BJ (cell line): Measurements from ENCODE around the gene SEC14L2. TPM values are rescaled to one million over a fixed set of nuclear protein-coding genes. Genes with fewer than 3 reads are reported as not detected.

Source experiments
- CTCF ChIA-PET: fragments of 350-600 bp; formaldehyde crosslinking; extraction: SDS; loops from one replicate; lab custom pipeline; 2021; ENCODE audit warnings: antibody characterized with exemption, inconsistent platforms; lab: Yijun Ruan, JAX
- POLR2A ChIA-PET: fragments of 300-600 bp; sonication (Branson Sonifier 250); formaldehyde crosslinking; extraction: SDS; loops from one replicate; lab custom pipeline; 2021; ENCODE audit warnings: antibody characterized with exemption; lab: Charles Lee
- DNase-seq: peaks from one replicate; pipeline ENCODE4 v3.0.0-alpha.2; 2011; ENCODE audit warnings: low read depth
- H3K27me3 ChIP-seq: 2 replicates; pipeline ENCODE4 v1.6.0; 2011; ENCODE audit warnings: low read length; ENCODE audit not compliant: control insufficient read depth, insufficient read depth
- H3K36me3 ChIP-seq: 2 replicates; pipeline ENCODE4 v1.5.1; 2011; ENCODE audit warnings: low read length; ENCODE audit not compliant: control insufficient read depth, insufficient read depth
- H3K4me3 ChIP-seq: 2 replicates; pipeline ENCODE4 v1.5.1; 2011; ENCODE audit warnings: low read depth, mild to moderate bottlenecking, control low read depth, low read length
- CTCF ChIP-seq: IDR thresholded peaks from 2 replicates; pipeline ENCODE4 v1.5.1; 2011; ENCODE audit warnings: low read depth, mild to moderate bottlenecking, control low read depth, inconsistent platforms, low read length, moderate library complexity; ENCODE audit not compliant: insufficient read depth
- polyA plus RNA-seq: library from polyadenylated mRNA; depleted of rRNA; stranded (reverse); fragments of >200 nt; gene quantifications from 2 replicates; pipeline ENCODE4 v1.2.3, GENCODE V29; 2011

SEC14L2 gene
- polyA plus RNA-seq, 1 experiment: 20.1 TPM

GRCh38 chr22:30351226-30351625 lies 45.6 kb upstream of the SEC14L2 start:
- TF ChIP-seq CTCF: no peak
- POLR2A ChIA-PET: no interaction called here
- H3K4me3 ChIP-seq: no peak overlapping the region
- no peaks in the 10 kb centered on the region for H3K27me3 ChIP-seq
- CTCF ChIA-PET: interaction anchor here (1.2 kb wide), 1 partner anchor 88 kb away, joined by 4 read pairs; no protein-coding TSS in a partner anchor
- peak; percentile 62 for DNase-seq
- peaks cover 15% of the 10 kb centered on the region for H3K36me3 ChIP-seq

- Histone ChIP-seq H3K4me3 (no peak overlapping the region), H3K27me3 (no peaks in the 10 kb centered on the region), H3K36me3 (peaks cover 14% of the 10 kb centered on the region)
- ChIA-PET POLR2A (interaction anchor here (0.6 kb wide), 1 partner anchor 18 kb away, joined by 3 read pairs; no protein-coding TSS in a partner anchor), CTCF (interaction anchor here (0.6 to 1.7 kb wide), 3 partner anchors 31 to 266 kb away, joined by 3 to 4 read pairs (median 3); partner anchors contain the start of gene RNF215)
- no peak for DNase-seq
- TF ChIP-seq CTCF: no peak
These were observed 42.2 kb upstream of the SEC14L2 start for GRCh38 chr22:30354644-30355043.

- DNase-seq: peak; percentile 42
- ChIA-PET POLR2A (no interaction called here), CTCF (interaction anchor here (0.6 to 1.7 kb wide), 8 partner anchors 19 to 779 kb away, joined by 3 to 16 read pairs (median 3); partner anchors contain the start of gene CASTOR1)
- Histone ChIP-seq H3K27me3 (no peaks in the 10 kb centered on the region), H3K36me3 (peaks cover 12% of the 10 kb centered on the region), H3K4me3 (peak within 1 kb of the TSS; percentile 85)
- no peak for TF ChIP-seq CTCF
These were observed 40.2 kb upstream of the SEC14L2 start, which contains the start of the genes CCDC157 and SF3A1 for GRCh38 chr22:30356449-30357235. Gene CCDC157, plus strand, starts transcription at chr22:30357007. Its CDS starts 8,994 bp downstream, at chr22:30366001. Gene SF3A1, minus strand, starts transcription at chr22:30356894. Its CDS starts 102 bp downstream, at chr22:30356792.

- POLR2A ChIA-PET: no interaction called here
- CTCF ChIA-PET: interaction anchor here (0.6 to 1.7 kb wide), 7 partner anchors 18 to 779 kb away, joined by 3 to 16 read pairs (median 3); partner anchors contain the start of gene CASTOR1
- Histone ChIP-seq H3K36me3 (peaks cover 6% of the 10 kb centered on the region), H3K27me3 (no peaks in the 10 kb centered on the region), H3K4me3 (peak overlapping the region; percentile 85)
- TF ChIP-seq CTCF: no peak
- no peak for DNase-seq
These were observed 39.6 kb upstream of the SEC14L2 start for GRCh38 chr22:30357236-30357570.

GRCh38 chr22:30357650-30358215 lies 39.1 kb upstream of the SEC14L2 start:
- POLR2A ChIA-PET: no interaction called here
- no peak for TF ChIP-seq CTCF
- no peaks in the 10 kb centered on the region for H3K27me3 ChIP-seq
- CTCF ChIA-PET: interaction anchor here (0.6 to 2.1 kb wide), 5 partner anchors 16 to 780 kb away, joined by 3 to 6 read pairs (median 3); no protein-coding TSS in a partner anchor
- no peak for DNase-seq
- no peak overlapping the region; the same call in 1 of the 2 replicates for H3K4me3 ChIP-seq
- H3K36me3 ChIP-seq: 0 out of 2 replicates have a peak, but pooled peaks cover 1% of the 10 kb centered on the region
